ENCODE results near the gene NXNL1. TPM values are rescaled to one million over a fixed set of nuclear protein-coding genes. Genes with fewer than 3 reads are reported as not detected.

The NXNL1 gene
- total and polyA plus RNA-seq, 2 of the 4 experiments (the other 2 are of a cell fraction): not detected

GRCh38 chr19:17456127-17456526, 4.6 kb downstream of the NXNL1 start:
- intact Hi-C loops (cut with micrococcal nuclease): loop anchor here (10.0 kb wide), 2 partner anchors 309 to 399 kb away; partner anchors contain the start of gene RPL18A
- H3K9me3 ChIP-seq (ENCODE audit: control insufficient read depth, insufficient read depth, low read length): no peaks in the 10 kb centered on the region
- H3K4ac ChIP-seq (ENCODE audit: low read depth, low read length): no peak overlapping the region
- no peak overlapping the region for H3K23ac ChIP-seq (ENCODE audit: low read depth, low read length)
- CTCF ChIA-PET: no interaction called here
- H2BK120ac ChIP-seq (ENCODE audit: low read depth, low read length): no peak overlapping the region
- H3K4me1 ChIP-seq (ENCODE audit: control insufficient read depth, insufficient read depth, low read length): no peaks in the 10 kb centered on the region; the same call in 1 of the 2 replicates
- H3K18ac ChIP-seq (ENCODE audit: low read depth, low read length): no peak overlapping the region
- no peak overlapping the region for H4K8ac ChIP-seq (ENCODE audit: low read depth in 2 of 2, low read length in 2 of 2)
- no peak overlapping the region for H4K91ac ChIP-seq (ENCODE audit: insufficient read depth, low read depth, low read length)
- BruUV-seq (replicated peaks): no TSS peak
- no peak overlapping the region for H3K56ac ChIP-seq (ENCODE audit: extremely low read depth, insufficient read depth, low read length)
- peak; percentile 49 for ATAC-seq (ENCODE audit: low read depth)
- H3K4me3 ChIP-seq (ENCODE audit: insufficient read depth, low read depth, low read length): no peak overlapping the region
- no peak overlapping the region for H2BK15ac ChIP-seq (ENCODE audit: low read depth, low read length)
- H3K14ac ChIP-seq (replicated peaks; ENCODE audit: low read depth, low read length): no peak overlapping the region
- H3K9ac ChIP-seq (ENCODE audit: low read depth, low read length): no peak overlapping the region
- H3K27ac ChIP-seq (ENCODE audit: insufficient read depth, low read length): no peak overlapping the region
- H3K36me3 ChIP-seq (ENCODE audit: control insufficient read depth, insufficient read depth, low read length): no peaks in the 10 kb centered on the region
- H3K4me2 ChIP-seq (ENCODE audit: low read depth, low read length): no peak overlapping the region
- no peak overlapping the region for H2AK9ac ChIP-seq (replicated peaks; ENCODE audit: low read depth, low read length, poor library complexity)
- dilution Hi-C loops (cut with HindIII; ENCODE audit: low sequenced_read_pairs, unreplicated experiment): no loop called here
- H3K9me1 ChIP-seq (ENCODE audit: insufficient read depth, low read length): no peaks in the 10 kb centered on the region
- H3K79me1 ChIP-seq (ENCODE audit: low read depth in 1 of 2, low read length in 2 of 2): no peaks in the 10 kb centered on the region
- peaks cover 3% of the 10 kb centered on the region for H4K20me1 ChIP-seq (ENCODE audit: insufficient read depth, low read length)
- 8% methylated on average over 2 of the region's 11 CpGs; no CpG with 5 or more reads in 1 of the 2 experiments for WGBS, 2 experiments (ENCODE audit: extremely low coverage in 2 of 2, insufficient read length in 1 of 2)
- no peak overlapping the region for H2BK5ac ChIP-seq (ENCODE audit: low read depth, low read length, poor library complexity, severe bottlenecking)
- POLR2A ChIA-PET (ENCODE audit: unreplicated experiment): interaction anchor here (0.6 kb wide), 1 partner anchor 28 kb away, joined by 10 read pairs; no protein-coding TSS in a partner anchor
- no peak overlapping the region for H4K5ac ChIP-seq (ENCODE audit: low read depth, low read length)
- no peak overlapping the region for H2AFZ ChIP-seq (replicated peaks; ENCODE audit: low read length, poor library complexity)
- H2AK5ac ChIP-seq (ENCODE audit: low read depth, low read length): no peak overlapping the region
- TF ChIP-seq RAD21 (IDR thresholded peaks at IDR 0.05; ENCODE audit: low read length) (no peak), SMC3 (IDR thresholded peaks at IDR 0.05; ENCODE audit: low read depth, low read length) (no peak), RCOR1 (IDR thresholded peaks at IDR 0.05; ENCODE audit: insufficient replicate concordance, low read length) (no peak), CTCF (conservative IDR thresholded peaks at IDR 0.05; ENCODE audit: low read depth, low read length) (no peak), CEBPB (IDR thresholded peaks at IDR 0.05; ENCODE audit: low read depth, low read length) (0 out of 2 replicates have a peak, but pooled peaks have one; percentile 24), POLR2A (IDR thresholded peaks at IDR 0.05; ENCODE audit: low read depth, low read length) (no peak)
- in situ Hi-C loops (cut with MboI; ENCODE audit: low sequenced_read_pairs): loop anchor here (10.0 kb wide), 1 partner anchor 399 kb away; the partner anchor contains the start of gene RPL18A
- no peak overlapping the region for H2BK20ac ChIP-seq (ENCODE audit: low read depth, low read length)
- H3K27me3 ChIP-seq (ENCODE audit: control insufficient read depth, insufficient read depth, low read length): peaks cover 33% of the 10 kb centered on the region
- no peak for DNase-seq

Data from IMR-90 (cell line).